H1 (cell line): ENCODE data around the gene TMEM244. TPM values are rescaled to one million over a fixed set of nuclear protein-coding genes. Genes with fewer than 3 reads are reported as not detected.

ENCODE experiments used
- CTCF ChIA-PET: fragments of 300-600 bp; sonication (Branson Sonifier 250); formaldehyde crosslinking; loops from one replicate; lab custom pipeline; 2021; ENCODE audit not compliant: partially characterized antibody; lab: Charles Lee
- POLR2A ChIA-PET: fragments of 300-600 bp; sonication (Branson Sonifier 250); formaldehyde crosslinking; loops from one replicate; lab custom pipeline; 2021; ENCODE audit warnings: inconsistent platforms; ENCODE audit not compliant: partially characterized antibody; lab: Charles Lee
- DNase-seq, 2 experiments: peaks; one replicate each; pipeline versions ENCODE4 v3.0.0 to v3.0.0-alpha.2; 2010 to 2022; ENCODE audit warnings: low spot score in 2 of 2, low read depth in 1 of 2, mixed read lengths in 1 of 2
- FAIRE-seq: peaks from 2 replicates; lab custom pipeline; 2011; peaks lifted over from hg19 to GRCh38; lab: Jason Lieb, UNC
- H2AFZ ChIP-seq: 2 replicates; pipeline ENCODE4 v1.8.1; 2012; ENCODE audit warnings: low read length, inconsistent platforms
- H2AK5ac ChIP-seq: 2 replicates; pipeline ENCODE4 v1.6.1; 2013; ENCODE audit warnings: low read depth, low read length
- H2BK120ac ChIP-seq: replicated peaks from 2 replicates; pipeline ENCODE3; 2013; ENCODE audit warnings: low read depth, low read length, inconsistent platforms
- H2BK12ac ChIP-seq: 2 replicates; pipeline ENCODE4 v1.6.1; 2013; ENCODE audit warnings: low read depth, low read length
- H2BK15ac ChIP-seq: 2 replicates; pipeline ENCODE4 v1.6.1; 2013; ENCODE audit warnings: low read length
- H2BK20ac ChIP-seq: 2 replicates; pipeline ENCODE4 v1.6.1; 2013; ENCODE audit warnings: low read length
- H2BK5ac ChIP-seq: 2 replicates; pipeline ENCODE4 v1.6.1; 2013; ENCODE audit warnings: low read depth, low read length
- H3K14ac ChIP-seq: 2 replicates; pipeline ENCODE4 v1.6.1; 2013; ENCODE audit warnings: inconsistent platforms; ENCODE audit not compliant: insufficient read length
- H3K18ac ChIP-seq: 2 replicates; pipeline ENCODE4 v1.6.1; 2013; ENCODE audit warnings: low read length; ENCODE audit errors: extremely low read depth
- H3K23ac ChIP-seq: 2 replicates; pipeline ENCODE4 v1.6.1; 2013; ENCODE audit warnings: inconsistent platforms; ENCODE audit not compliant: insufficient read length
- H3K23me2 ChIP-seq: 2 replicates; pipeline ENCODE4 v1.6.1; 2013; ENCODE audit warnings: low read depth, low read length
- H3K27ac ChIP-seq: 2 replicates; pipeline ENCODE4 v1.6.1; 2011; ENCODE audit warnings: low read depth, low read length, inconsistent platforms
- H3K27me3 ChIP-seq, 4 experiments: replicated peaks in 1 of 4; 1 replicate in 1 of 4; 2 replicates in 3 of 4; pipeline versions ENCODE4 v1.6.1 to v1.8.1; 2011 to 2013; ENCODE audit warnings: low read length in 3 of 4, mild to moderate bottlenecking in 3 of 4, inconsistent platforms in 2 of 4, mixed read lengths in 2 of 4, moderate library complexity in 1 of 4; ENCODE audit not compliant: control insufficient read depth in 3 of 4, insufficient read depth in 3 of 4; ENCODE audit errors: extremely low read depth in 1 of 4
- H3K36me3 ChIP-seq, 4 experiments: 2 replicates each; pipeline versions ENCODE4 v1.6.1 to v1.8.1; 2011 to 2013; ENCODE audit warnings: mild to moderate bottlenecking in 4 of 4, low read length in 3 of 4, moderate library complexity in 2 of 4, control low read depth in 1 of 4, inconsistent platforms in 1 of 4; ENCODE audit not compliant: insufficient read depth in 4 of 4, control insufficient read depth in 2 of 4
- H3K4ac ChIP-seq: replicated peaks from 2 replicates; pipeline ENCODE3; 2013; ENCODE audit warnings: low read length, low read depth, mixed read lengths, inconsistent platforms; ENCODE audit not compliant: insufficient read length
- H3K4me1 ChIP-seq, 4 experiments: replicated peaks in 1 of 4; 1 replicate in 1 of 4; 2 replicates in 3 of 4; pipeline versions ENCODE4 v1.6.1 to v1.8.1; 2011 to 2013; ENCODE audit warnings: low read length in 3 of 4, inconsistent platforms in 2 of 4, mixed read lengths in 1 of 4; ENCODE audit not compliant: insufficient read depth in 4 of 4, control insufficient read depth in 3 of 4
- H3K4me2 ChIP-seq, 2 experiments: 2 replicates each; pipeline versions ENCODE4 v1.6.1 to v1.8.1; 2011 to 2013; ENCODE audit warnings: low read depth in 2 of 2, low read length in 2 of 2, control low read depth in 1 of 2, inconsistent platforms in 1 of 2, mild to moderate bottlenecking in 1 of 2; ENCODE audit not compliant: insufficient read depth in 1 of 2
- H3K4me3 ChIP-seq, 4 experiments: fragments of 200-600, 300-600 bp in 1 of 4; sonication (generic), shearing (Covaris generic), sonication (Bioruptor Twin) in 1 of 4; 2 replicates each; pipeline versions ENCODE4 v1.5.1 to v1.8.1; 2011 to 2016; ENCODE audit warnings: low read length in 4 of 4, low read depth in 3 of 4, control low read depth in 2 of 4, inconsistent platforms in 2 of 4, mild to moderate bottlenecking in 2 of 4, mixed read lengths in 1 of 4, moderate library complexity in 1 of 4; ENCODE audit not compliant: insufficient read depth in 2 of 4; ENCODE audit errors: extremely low read depth in 1 of 4
- H3K56ac ChIP-seq: replicated peaks from 2 replicates; pipeline ENCODE3; 2013; ENCODE audit warnings: low read depth, mild to moderate bottlenecking, mixed read lengths, low read length, inconsistent platforms; ENCODE audit not compliant: insufficient read length
- H3K79me1 ChIP-seq: 2 replicates; pipeline ENCODE4 v1.6.1; 2013; ENCODE audit warnings: low read depth, low read length, control low read depth
- H3K79me2 ChIP-seq, 2 experiments: 2 replicates each; pipeline versions ENCODE4 v1.6.1 to v1.8.1; 2012 to 2013; ENCODE audit warnings: low read length in 2 of 2, mild to moderate bottlenecking in 2 of 2, inconsistent platforms in 1 of 2; ENCODE audit not compliant: insufficient read depth in 2 of 2, control insufficient read depth in 1 of 2
- H3K9ac ChIP-seq, 4 experiments: replicated peaks in 1 of 4; 1 replicate in 1 of 4; 2 replicates in 3 of 4; pipeline versions ENCODE4 v1.6.1 to v1.8.1; 2011 to 2013; ENCODE audit warnings: low read depth in 3 of 4, low read length in 3 of 4, control low read depth in 2 of 4, mild to moderate bottlenecking in 2 of 4, moderate library complexity in 2 of 4, inconsistent platforms in 1 of 4; ENCODE audit errors: extremely low read depth in 1 of 4
- H3K9me3 ChIP-seq, 2 experiments: 2 replicates each; pipeline versions ENCODE4 v1.6.1 to v1.8.1; 2012 to 2013; ENCODE audit warnings: mild to moderate bottlenecking in 2 of 2, moderate library complexity in 2 of 2, control low read depth in 1 of 2, inconsistent platforms in 1 of 2, low read depth in 1 of 2, low read length in 1 of 2, mixed read lengths in 1 of 2; ENCODE audit not compliant: insufficient read depth in 2 of 2
- H4K20me1 ChIP-seq, 2 experiments: replicated peaks in 1 of 2; 2 replicates each; pipeline versions ENCODE3 to v1.8.1; 2011 to 2013; ENCODE audit warnings: inconsistent platforms in 2 of 2, low read length in 2 of 2, mild to moderate bottlenecking in 1 of 2; ENCODE audit not compliant: insufficient read depth in 2 of 2, control insufficient read depth in 1 of 2
- H4K5ac ChIP-seq: 2 replicates; pipeline ENCODE4 v1.6.1; 2013; ENCODE audit warnings: low read length, low read depth, mixed read lengths, inconsistent platforms; ENCODE audit not compliant: insufficient read length
- H4K8ac ChIP-seq: 2 replicates; pipeline ENCODE4 v1.8.0; 2013; ENCODE audit warnings: mild to moderate bottlenecking, moderate library complexity, low read length, inconsistent platforms; ENCODE audit not compliant: insufficient read depth; ENCODE audit errors: extremely low read depth
- H4K91ac ChIP-seq: replicated peaks from 2 replicates; pipeline ENCODE3; 2013; ENCODE audit warnings: low read length, mixed read lengths, inconsistent platforms; ENCODE audit not compliant: insufficient read length
- ASH2L ChIP-seq: fragments of 200-600, 300-600 bp; sonication (generic); IDR thresholded peaks from one replicate; pipeline ENCODE4 v1.7.1; 2017; ENCODE audit warnings: low read length
- BACH1 ChIP-seq: IDR thresholded peaks from 2 replicates; pipeline ENCODE4 v1.6.1; 2012; ENCODE audit warnings: low read length, improper control_type of control experiment
- CHD1 ChIP-seq: IDR thresholded peaks from 2 replicates; pipeline ENCODE4 v1.6.1; 2012; ENCODE audit warnings: low read depth, low read length, improper control_type of control experiment
- CTBP2 ChIP-seq: IDR thresholded peaks from 2 replicates; pipeline ENCODE4 v1.7.0; 2011; ENCODE audit warnings: borderline replicate concordance, mild to moderate bottlenecking, moderate library complexity, mixed read lengths, low read length; ENCODE audit not compliant: insufficient read depth, insufficient read length
- EGR1 ChIP-seq: IDR thresholded peaks from 2 replicates; pipeline ENCODE4 v1.6.1; 2011; ENCODE audit warnings: low read depth, low read length, borderline replicate concordance
- EP300 ChIP-seq, 2 experiments: IDR thresholded peaks; 1 replicate in 1 of 2; 2 replicates in 1 of 2; pipeline ENCODE4 v1.6.1; 2011 to 2012; ENCODE audit warnings: low read depth in 2 of 2, low read length in 2 of 2, mild to moderate bottlenecking in 2 of 2, borderline replicate concordance in 1 of 2, inconsistent platforms in 1 of 2, moderate library complexity in 1 of 2
- GTF2F1 ChIP-seq: IDR thresholded peaks from 2 replicates; pipeline ENCODE4 v1.6.1; 2012; ENCODE audit warnings: low read depth, low read length, improper control_type of control experiment, borderline replicate concordance
- KDM5A ChIP-seq: fragments of 200-600 bp; IDR thresholded peaks from 2 replicates; pipeline ENCODE4 v1.7.1; 2012; ENCODE audit warnings: mild to moderate bottlenecking, low read length, inconsistent platforms, mixed read lengths
- POLR2A ChIP-seq, 2 experiments: IDR thresholded peaks; 1 replicate in 1 of 2; 2 replicates in 1 of 2; pipeline ENCODE4 v1.6.1; 2011; ENCODE audit warnings: low read depth in 2 of 2, low read length in 2 of 2, mild to moderate bottlenecking in 2 of 2; ENCODE audit errors: control extremely low read depth in 1 of 2
- POLR2AphosphoS5 ChIP-seq: IDR thresholded peaks from 2 replicates; pipeline ENCODE4 v1.6.1; 2011; ENCODE audit warnings: low read depth, low read length
- POU5F1 ChIP-seq: IDR thresholded peaks from 2 replicates; pipeline ENCODE4 v1.6.1; 2011; ENCODE audit warnings: low read depth, mild to moderate bottlenecking, low read length, moderate library complexity
- RBBP5 ChIP-seq: IDR thresholded peaks from 2 replicates; pipeline ENCODE4 v1.7.1; 2012; ENCODE audit warnings: low read depth, mild to moderate bottlenecking, inconsistent platforms, low read length, moderate library complexity, borderline replicate concordance
- SIRT6 ChIP-seq: IDR thresholded peaks from one replicate; pipeline ENCODE4 v1.7.1; 2012; ENCODE audit warnings: low read length, inconsistent platforms
- SIX5 ChIP-seq: IDR thresholded peaks from 2 replicates; pipeline ENCODE4 v1.6.1; 2011; ENCODE audit warnings: mild to moderate bottlenecking, low read depth, low read length
- SP4 ChIP-seq: IDR thresholded peaks from 2 replicates; pipeline ENCODE4 v1.6.1; 2012; ENCODE audit warnings: low read length, inconsistent platforms
- WGBS, 2 experiments: shearing (Covaris generic) in 1 of 2; methylation state at CpG; one replicate each; pipeline versions ENCODE4 v1.1.6 to v1.1.7; 2013 to 2015; ENCODE audit warnings: low lambda C conversion rate in 2 of 2, mixed read lengths in 2 of 2, inconsistent platforms in 1 of 2, low coverage in 1 of 2, missing lambda C conversion rate in 1 of 2; ENCODE audit not compliant: insufficient replicate concordance in 2 of 2, insufficient coverage in 1 of 2, insufficient read length in 1 of 2; ENCODE audit errors: extremely low coverage in 1 of 2, missing lambda C conversion rate in 1 of 2; 5-methylcytosine and 5-hydroxymethylcytosine counted together
- polyA plus RNA-seq, 7 experiments: library from polyadenylated mRNA; depleted of rRNA in 3 of 7; stranded (reverse) in 5 of 7; unstranded in 2 of 7; fragments of >200 nt in 5 of 7; fragments of 200-250 nt in 2 of 7; gene quantifications; 1 replicate in 5 of 7; 2 replicates in 1 of 7; 4 replicates in 1 of 7; pipeline versions ENCODE4 v1.2.1 to v1.2.3, GENCODE V29; 2011 to 2013; ENCODE audit warnings: missing spikeins in 2 of 7, mixed read lengths in 2 of 7
- total RNA-seq: library from RNA; stranded (reverse); fragmentation: NEBNext Ultra II Directional; extraction: Animal tissue kit (Norgen Biotek cat#: 25700); gene quantifications from 2 replicates; pipeline ENCODE4 v1.2.1, GENCODE V29; 2021
- TF ChIP-seq, protein P1 (sequence below): IDR thresholded peaks from 2 replicates; pipeline ENCODE4 v1.6.1; 2012; ENCODE audit warnings: inconsistent platforms

The TMEM244 gene
- total and polyA plus RNA-seq, 2 of the 8 experiments (the other 6 are each of a cell fraction or from before 2014, with no cell fraction given): not detected

- Histone ChIP-seq H3K4ac (no peak overlapping the region), H3K79me2 (no peaks in the 10 kb centered on the region), H3K27ac (no peak overlapping the region), H2BK12ac (no peak overlapping the region), H2BK20ac (no peak overlapping the region), H3K23me2 (no peaks in the 10 kb centered on the region), H3K4me2 (no peak overlapping the region), H3K36me3 (no peaks in the 10 kb centered on the region), H2BK5ac (no peak overlapping the region), H4K91ac (no peak overlapping the region), H4K8ac (no peak overlapping the region), H4K20me1 (no peaks in the 10 kb centered on the region), H3K23ac (no peak overlapping the region), H3K4me1 (0 out of 7 replicates have a peak, but pooled peaks cover 0 to 3% (median 0%) of the 10 kb centered on the region in 4 experiments), H4K5ac (no peak overlapping the region), H3K79me1 (no peaks in the 10 kb centered on the region), H3K56ac (no peak overlapping the region), H3K18ac (no peak overlapping the region), H2AK5ac (no peak overlapping the region), H3K9ac (no peak overlapping the region), H3K9me3 (no peaks in the 10 kb centered on the region), H2BK120ac (no peak overlapping the region), H3K27me3 (no peaks in the 10 kb centered on the region), H2BK15ac (no peak overlapping the region), H3K4me3 (no peak overlapping the region), H3K14ac (no peak overlapping the region), H2AFZ (no peak overlapping the region)
- WGBS, 2 experiments: 90% methylated on average over 1 of the region's 1 CpG; no CpG with 5 or more reads in 1 of the 2 experiments
- CTCF ChIA-PET: interaction anchor here (0.7 kb wide), 1 partner anchor 270 kb away, joined by 3 read pairs; no protein-coding TSS in a partner anchor
- POLR2A ChIA-PET: no interaction called here
- DNase-seq (no peak), FAIRE-seq (no peak)
- no peak for TF ChIP-seq KDM5A
- TF ChIP-seq RBBP5: no peak
- no peak for TF ChIP-seq ASH2L
- no peak for TF ChIP-seq POLR2A (IDR thresholded peaks at IDR 0.05; ENCODE audit: control extremely low read depth in 1 of 2, low read depth in 2 of 2, low read length in 2 of 2)
- no peak for TF ChIP-seq POU5F1
- no peak for TF ChIP-seq CTBP2
- TF ChIP-seq POLR2AphosphoS5: no peak
- no peak for TF ChIP-seq CHD1
- TF ChIP-seq GTF2F1: no peak
- TF ChIP-seq SIX5: no peak
- no peak for TF ChIP-seq SIRT6
- TF ChIP-seq, protein P1, sequence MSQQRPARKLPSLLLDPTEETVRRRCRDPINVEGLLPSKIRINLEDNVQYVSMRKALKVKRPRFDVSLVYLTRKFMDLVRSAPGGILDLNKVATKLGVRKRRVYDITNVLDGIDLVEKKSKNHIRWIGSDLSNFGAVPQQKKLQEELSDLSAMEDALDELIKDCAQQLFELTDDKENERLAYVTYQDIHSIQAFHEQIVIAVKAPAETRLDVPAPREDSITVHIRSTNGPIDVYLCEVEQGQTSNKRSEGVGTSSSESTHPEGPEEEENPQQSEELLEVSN: no peak
- TF ChIP-seq SP4: no peak
- no peak for TF ChIP-seq EP300 (IDR thresholded peaks at IDR 0.05; ENCODE audit: borderline replicate concordance in 1 of 2, low read depth in 2 of 2, low read length in 2 of 2)
- no peak for TF ChIP-seq BACH1
- no peak for TF ChIP-seq EGR1
These were observed 19.0 kb downstream of the TMEM244 start for GRCh38 chr6:129842137-129842536.
